Measurements from ENCODE around the gene RASA4.
"Not testable (repeated sequence)": the region's sequence is repeated elsewhere in the genome, so short reads cannot be mapped to it uniquely, and the experiment has no call there.

RASA4 gene

GRCh38 chr7:102543596-102543995 is 73.0 kb downstream of the RASA4 start, which contains the start of gene UPK3BL2:
Gene UPK3BL2, minus strand, starts transcription at chr7:102543696. Its CDS starts 60 bp downstream, at chr7:102543636.
- not testable (repeated sequence) for DNase-seq (ENCODE audit: low spot score)

- not testable (repeated sequence) for DNase-seq (ENCODE audit: low spot score)
These were observed 73.8 kb downstream of the RASA4 start for GRCh38 chr7:102542771-102543170.

GRCh38 chr7:102542083-102542482 is 74.5 kb downstream of the RASA4 start:
- not testable (repeated sequence) for DNase-seq (ENCODE audit: low spot score)

GRCh38 chr7:102540604-102541003 is 76.0 kb downstream of the RASA4 start:
- not testable (repeated sequence) for DNase-seq (ENCODE audit: low spot score)

GRCh38 chr7:102535062-102535615 is 81.4 kb downstream of the RASA4 start:
- DNase-seq (ENCODE audit: low spot score): not testable (repeated sequence)

- not testable (repeated sequence) for DNase-seq (ENCODE audit: low spot score)
These were observed 84.4 kb downstream of the RASA4 start for GRCh38 chr7:102532127-102532526.

- DNase-seq (ENCODE audit: low spot score): not testable (repeated sequence)
These were observed 85.0 kb downstream of the RASA4 start for GRCh38 chr7:102531583-102531982.

GRCh38 chr7:102527822-102528793 is 88.4 kb downstream of the RASA4 start:
- not testable (repeated sequence) for DNase-seq (ENCODE audit: low spot score)

GRCh38 chr7:102527182-102527581 is 89.4 kb downstream of the RASA4 start:
- not testable (repeated sequence) for DNase-seq (ENCODE audit: low spot score)

GRCh38 chr7:102524803-102525202 is 91.8 kb downstream of the RASA4 start:
- not testable (repeated sequence) for DNase-seq (ENCODE audit: low spot score)

Data from AG08395 (cell line).